Measurements from ENCODE around the gene SMAD7. TPM values are rescaled to one million over a fixed set of nuclear protein-coding genes. Genes with fewer than 3 reads are reported as not detected.

SMAD7 gene
- total and polyA plus RNA-seq, 2 experiments from 2014 or later: 11.8 to 29.8 TPM

GRCh38 chr18:48946329-48946835 lies 4.4 kb downstream of the SMAD7 start (continued):
- TF ChIP-seq REST (IDR thresholded peaks at IDR 0.05; ENCODE audit: unreplicated experiment): no peak
- no peak for TF ChIP-seq CTCF (conservative IDR thresholded peaks at IDR 0.05; ENCODE audit: low read depth in 2 of 2)

- no peak overlapping the region for H3K27ac ChIP-seq (ENCODE audit: low read depth)
- H3K36me3 Mint-ChIP-seq (ENCODE audit: low read depth): peaks cover 86% of the 10 kb centered on the region
- peaks cover 83% of the 10 kb centered on the region for H4K20me1 ChIP-seq (replicated peaks; ENCODE audit: insufficient read depth)
- peaks cover 22% of the 10 kb centered on the region for H3K27me3 Mint-ChIP-seq (ENCODE audit: insufficient read depth, low read depth, poor library complexity)
- peak overlapping the region; percentile 100 for H3K4me2 ChIP-seq
- H3K36me3 ChIP-seq (ENCODE audit: insufficient read depth): no peaks in the 10 kb centered on the region; the same call in 1 of the 2 replicates
- peaks cover 2% of the 10 kb centered on the region; the same call in 1 of the 3 replicates for H3K9me3 Mint-ChIP-seq
- DNase-seq (ENCODE audit: low spot score): no peak
- H3K4me1 Mint-ChIP-seq: peaks cover 75% of the 10 kb centered on the region
- peak overlapping the region; percentile 98; the same call in 1 of the 2 replicates for H3K4me3 ChIP-seq
- peaks cover 73% of the 10 kb centered on the region for H3K4me1 ChIP-seq (ENCODE audit: insufficient read depth)
- H3K27ac Mint-ChIP-seq: no peak overlapping the region
- ATAC-seq: no peak
- H3K79me2 ChIP-seq (replicated peaks; ENCODE audit: insufficient read depth): peaks cover 98% of the 10 kb centered on the region
- H2AFZ ChIP-seq: no peak overlapping the region
- no peaks in the 10 kb centered on the region for H3K9me2 ChIP-seq (ENCODE audit: insufficient read depth)
- H3K27me3 ChIP-seq (ENCODE audit: insufficient read depth): peaks cover 15% of the 10 kb centered on the region
- peak overlapping the region; percentile 98; the same call in 2 of the 3 replicates for H3K4me3 Mint-ChIP-seq
- H3F3A ChIP-seq (replicated peaks; ENCODE audit: low read depth): peaks cover 20% of the 10 kb centered on the region
- TF ChIP-seq EZH2phosphoT487 (IDR thresholded peaks at IDR 0.05; ENCODE audit: unreplicated experiment) (no peak), REST (IDR thresholded peaks at IDR 0.05; ENCODE audit: unreplicated experiment) (no peak), JUNB (IDR thresholded peaks at IDR 0.05; ENCODE audit: unreplicated experiment) (no peak), POLR2AphosphoS5 (IDR thresholded peaks at IDR 0.05; ENCODE audit: low read depth) (no peak), CTCF (conservative IDR thresholded peaks at IDR 0.05; ENCODE audit: low read depth in 2 of 2) (no peak), ETS1 (IDR thresholded peaks at IDR 0.05) (no peak), EZH2 (IDR thresholded peaks at IDR 0.05; ENCODE audit: low read depth, unreplicated experiment) (no peak)
Observed at GRCh38 chr18:48945953-48946217, 4.9 kb downstream of the SMAD7 start.
